GM19455 (cell line): Measurements from ENCODE around the gene HCFC2.
"Not testable (repeated sequence)": the region's sequence is repeated elsewhere in the genome, so short reads cannot be mapped to it uniquely, and the experiment has no call there.

Experiments used
- ATAC-seq: cut with Tn5 transposase; IDR thresholded peaks from one replicate; pipeline ENCODE4 v1.9.1; 2021; ENCODE audit not compliant: unreplicated experiment

Gene HCFC2

GRCh38 chr12:104064031-104064841 is at the start of gene HCFC2:
Gene HCFC2, plus strand, starts transcription at chr12:104064531. Its CDS starts 30 bp downstream, at chr12:104064561.
- ATAC-seq, result peak; percentile 92

- ATAC-seq, result not testable (repeated sequence)
These were observed 42.5 kb upstream of the HCFC2 start for GRCh38 chr12:104021862-104022261.

GRCh38 chr12:104022786-104023185 is 41.5 kb upstream of the HCFC2 start:
- no peak for ATAC-seq

- no peak for ATAC-seq
These were observed 40.6 kb upstream of the HCFC2 start for GRCh38 chr12:104023710-104024109.

- ATAC-seq, result no peak
These were observed 40.0 kb upstream of the HCFC2 start for GRCh38 chr12:104024348-104024747.

- no peak for ATAC-seq
These were observed 38.6 kb upstream of the HCFC2 start for GRCh38 chr12:104025771-104026170.

- ATAC-seq, result no peak
These were observed 37.3 kb upstream of the HCFC2 start for GRCh38 chr12:104026841-104027599.

GRCh38 chr12:104030596-104030995 is 33.7 kb upstream of the HCFC2 start:
- not testable (repeated sequence) for ATAC-seq

- not testable (repeated sequence) for ATAC-seq
These were observed 28.2 kb upstream of the HCFC2 start for GRCh38 chr12:104036143-104036542.

GRCh38 chr12:104039769-104040168 is 24.6 kb upstream of the HCFC2 start:
- ATAC-seq, result not testable (repeated sequence)

- ATAC-seq, result no peak
These were observed 21.8 kb upstream of the HCFC2 start for GRCh38 chr12:104042580-104042979.

- ATAC-seq, result no peak
These were observed 20.2 kb upstream of the HCFC2 start for GRCh38 chr12:104044158-104044557.

- no peak for ATAC-seq
These were observed 18.0 kb upstream of the HCFC2 start for GRCh38 chr12:104046306-104046705.

- no peak for ATAC-seq
These were observed 16.2 kb upstream of the HCFC2 start for GRCh38 chr12:104048162-104048561.

- no peak for ATAC-seq
These were observed 15.5 kb upstream of the HCFC2 start for GRCh38 chr12:104048811-104049210.

GRCh38 chr12:104049278-104049902 is 14.9 kb upstream of the HCFC2 start:
- ATAC-seq, result no peak

- no peak for ATAC-seq
These were observed 14.4 kb upstream of the HCFC2 start, which contains the start of gene GLT8D2 for GRCh38 chr12:104049903-104050356. Gene GLT8D2, minus strand, starts transcription at chr12:104050187. Its CDS starts 30,539 bp downstream, at chr12:104019648.

GRCh38 chr12:104050436-104050835 is 13.9 kb upstream of the HCFC2 start:
- ATAC-seq, result no peak

GRCh38 chr12:104054681-104055346 is 9.5 kb upstream of the HCFC2 start:
- ATAC-seq, result no peak

GRCh38 chr12:104055686-104056388 is 8.5 kb upstream of the HCFC2 start:
- no peak for ATAC-seq
